Ureter (tissue), 1 donor: ENCODE results near the gene USP4. TPM values are rescaled to one million over a fixed set of nuclear protein-coding genes. Genes with fewer than 3 reads are reported as not detected.
"Not testable (repeated sequence)": the region's sequence is repeated elsewhere in the genome, so short reads cannot be mapped to it uniquely, and the experiment has no call there.

Source experiments
- DNase-seq: peaks from one replicate; pipeline ENCODE4 v3.0.0-alpha.2; 2020; ENCODE audit warnings: low spot score
- total RNA-seq: library from RNA; stranded (reverse); gene quantifications from one replicate; pipeline ENCODE4 v1.2.4, GENCODE V29; 2023
- donor health status: DM: yes; HTN: yes; CAD: no.

Gene USP4
- 93.3 TPM for total RNA-seq

- peak; percentile 93 for DNase-seq
Observed at GRCh38 chr3:49339941-49340800, at the start of gene USP4. Gene USP4 (minus strand): TSS chr3:49340053. CDS start chr3:49340024, 29 bp downstream.

GRCh38 chr3:49389297-49389696 lies 49.4 kb upstream of the USP4 start:
- DNase-seq, result no peak

- DNase-seq, result no peak
Observed at GRCh38 chr3:49388289-49388820, 48.5 kb upstream of the USP4 start.

GRCh38 chr3:49387721-49388120 lies 47.9 kb upstream of the USP4 start:
- DNase-seq, result no peak

GRCh38 chr3:49386056-49386756 lies 46.4 kb upstream of the USP4 start:
- DNase-seq, result no peak

- DNase-seq, result no peak
Observed at GRCh38 chr3:49385617-49386016, 45.8 kb upstream of the USP4 start.

GRCh38 chr3:49383387-49383786 lies 43.5 kb upstream of the USP4 start:
- no peak for DNase-seq

GRCh38 chr3:49378249-49378895 lies 38.5 kb upstream of the USP4 start:
- no peak for DNase-seq

GRCh38 chr3:49377483-49377882 lies 37.6 kb upstream of the USP4 start:
- DNase-seq, result no peak

- no peak for DNase-seq
Observed at GRCh38 chr3:49371946-49372345, 32.1 kb upstream of the USP4 start.

GRCh38 chr3:49370585-49371290 lies 30.9 kb upstream of the USP4 start:
- no peak for DNase-seq

- no peak for DNase-seq
Observed at GRCh38 chr3:49362561-49362960, 22.7 kb upstream of the USP4 start.

- DNase-seq, result no peak
Observed at GRCh38 chr3:49359623-49360022, 19.8 kb upstream of the USP4 start.

GRCh38 chr3:49358884-49359225 lies 19.0 kb upstream of the USP4 start:
- DNase-seq, result no peak

GRCh38 chr3:49358217-49358883 lies 18.5 kb upstream of the USP4 start, which contains the start of gene GPX1:
Gene GPX1 (minus strand): TSS chr3:49358353. CDS start chr3:49358278, 75 bp downstream.
- peak; percentile 97 for DNase-seq

- peak; percentile 59 for DNase-seq
Observed at GRCh38 chr3:49357443-49358216, 17.8 kb upstream of the USP4 start.

GRCh38 chr3:49357095-49357442 lies 17.2 kb upstream of the USP4 start:
- DNase-seq, result not testable (repeated sequence)

GRCh38 chr3:49352890-49353421 lies 13.1 kb upstream of the USP4 start:
- no peak for DNase-seq

GRCh38 chr3:49352281-49352680 lies 12.4 kb upstream of the USP4 start:
- no peak for DNase-seq

GRCh38 chr3:49351521-49352011 lies 11.7 kb upstream of the USP4 start:
- DNase-seq, result no peak
